CD4-positive, alpha-beta T cell (primary cell): ENCODE measurements around the gene FKBP1A. TPM values are rescaled to one million over a fixed set of nuclear protein-coding genes. Genes with fewer than 3 reads are reported as not detected.
"Not testable (repeated sequence)": the region's sequence is repeated elsewhere in the genome, so short reads cannot be mapped to it uniquely, and the experiment has no call there.

Experiments
- ATAC-seq: fragments of 200-7000 bp; cut with Tn5 transposase; one replicate; pipeline ENCODE4 v1.10.0; 2022; ENCODE audit warnings: mild to moderate bottlenecking; ENCODE audit not compliant: poor library complexity
- CTCF ChIA-PET: fragments of 350-600 bp; sonication (Branson Sonifier 250); formaldehyde crosslinking; loops from one replicate; lab custom pipeline; 2021; ENCODE audit warnings: antibody characterized with exemption, inconsistent platforms; lab: Charles Lee
- POLR2A ChIA-PET: fragments of 350-600 bp; sonication (Branson Sonifier 250); formaldehyde crosslinking; loops from one replicate; lab custom pipeline; 2021; ENCODE audit warnings: antibody characterized with exemption, inconsistent platforms; lab: Charles Lee
- DNase-seq, 14 experiments: peaks; one replicate each; pipeline ENCODE4 v3.0.0-alpha.2; 2013 to 2020; ENCODE audit warnings: mixed read lengths in 2 of 14
- H3K27ac ChIP-seq, 2 donors: one replicate each; pipeline versions ENCODE4 v1.5.1 to v1.7.0; 2013; ENCODE audit warnings: low read length in 2 of 2, low read depth in 1 of 2, mild to moderate bottlenecking in 1 of 2
- H3K27me3 ChIP-seq, 2 experiments: 1 replicate in 1 of 2; 2 replicates in 1 of 2; pipeline versions ENCODE4 v1.6.1 to v1.7.0; 2013; ENCODE audit warnings: low read length in 2 of 2, control low read depth in 1 of 2, mild to moderate bottlenecking in 1 of 2, moderate library complexity in 1 of 2; ENCODE audit not compliant: insufficient read depth in 2 of 2, control insufficient read depth in 1 of 2
- H3K36me3 ChIP-seq: one replicate; pipeline ENCODE4 v1.6.1; 2013; ENCODE audit warnings: low read length, control low read depth; ENCODE audit not compliant: insufficient read depth
- H3K4me1 ChIP-seq: one replicate; pipeline ENCODE4 v1.6.1; 2013; ENCODE audit warnings: low read length, control low read depth; ENCODE audit not compliant: insufficient read depth
- H3K4me3 ChIP-seq: one replicate; pipeline ENCODE4 v1.5.1; 2013; ENCODE audit warnings: mild to moderate bottlenecking, low read length, moderate library complexity
- H3K9me3 ChIP-seq, 2 experiments: 1 replicate in 1 of 2; 2 replicates in 1 of 2; pipeline versions ENCODE4 v1.6.1 to v1.7.0; 2013; ENCODE audit warnings: low read length in 2 of 2, mild to moderate bottlenecking in 2 of 2, control low read depth in 1 of 2, moderate library complexity in 1 of 2; ENCODE audit not compliant: control insufficient read depth in 1 of 2, insufficient read depth in 1 of 2
- H3K27ac Mint-ChIP-seq: one replicate; pipeline ENCODE4 v1.8.0; 2020; ENCODE audit warnings: mixed read lengths
- H3K27me3 Mint-ChIP-seq: one replicate; pipeline ENCODE4 v1.8.0; 2021; ENCODE audit warnings: mixed read lengths
- H3K36me3 Mint-ChIP-seq: one replicate; pipeline ENCODE4 v1.8.0; 2021; ENCODE audit warnings: low read depth, mixed read lengths
- H3K4me1 Mint-ChIP-seq: one replicate; pipeline ENCODE4 v1.8.0; 2021; ENCODE audit warnings: low read depth, mixed read lengths
- H3K4me3 Mint-ChIP-seq: one replicate; pipeline ENCODE4 v1.8.0; 2020; ENCODE audit warnings: mild to moderate bottlenecking, mixed read lengths
- H3K9me3 Mint-ChIP-seq: one replicate; pipeline ENCODE4 v1.8.0; 2020; ENCODE audit warnings: mixed read lengths
- CTCF ChIP-seq: fragments of 200-600 bp; IDR thresholded peaks from one replicate; pipeline ENCODE4 v1.8.0; 2022; ENCODE audit warnings: antibody characterized with exemption, mild to moderate bottlenecking
- intact Hi-C, 2 experiments: fragments of 100-400 bp; cut with DNase I in 1 of 2; cut with micrococcal nuclease in 1 of 2; formaldehyde crosslinking; loops; one replicate each; pipeline versions ENCODE4 v1.15.1 to v1.9.0; 2023 to 2025; cut with DNase I, micrococcal nuclease
- total RNA-seq, 174 experiments: library from RNA in 2 of 174; stranded (reverse) in 2 of 174; gene quantifications; one replicate each; pipeline ENCODE4 v1.2.3 and lab custom pipeline; 2021 to 2026

FKBP1A gene
- total RNA-seq, 2 experiments from 2014 or later: 43.3 to 45.4 TPM

- no peak for TF ChIP-seq CTCF
- H3K4me3 ChIP-seq: no peak overlapping the region
- no peak overlapping the region for H3K4me3 Mint-ChIP-seq
- ChIA-PET POLR2A (interaction anchor here (1.3 kb wide), 1 partner anchor 8 kb away, joined by 3 read pairs; the partner anchor contains the start of gene FKBP1A), CTCF (no interaction called here)
- H3K4me1 Mint-ChIP-seq: peaks cover 18% of the 10 kb centered on the region
- peaks cover 16% of the 10 kb centered on the region for H3K4me1 ChIP-seq
- no peak overlapping the region for H3K27ac Mint-ChIP-seq
- H3K36me3 ChIP-seq: no peaks in the 10 kb centered on the region
- no peak for ATAC-seq
- peaks cover 4% of the 10 kb centered on the region for H3K9me3 Mint-ChIP-seq
- H3K36me3 Mint-ChIP-seq: no peaks in the 10 kb centered on the region
- no peak overlapping the region for H3K27ac ChIP-seq
- DNase-seq: no peak
- intact Hi-C loops: no loop called here
- H3K27me3 Mint-ChIP-seq: no peaks in the 10 kb centered on the region
- peaks cover 0 to 10% of the 10 kb centered on the region in 2 experiments for H3K9me3 ChIP-seq
- no peaks in the 10 kb centered on the region for H3K27me3 ChIP-seq
These were observed 8.6 kb upstream of the FKBP1A start for GRCh38 chr20:1401451-1401907.

- H3K27ac ChIP-seq, POLR2A ChIA-PET, H3K9me3 Mint-ChIP-seq, CTCF ChIA-PET, ATAC-seq, H3K36me3 Mint-ChIP-seq, H3K27me3 Mint-ChIP-seq, DNase-seq, H3K36me3 ChIP-seq, H3K27ac Mint-ChIP-seq, H3K27me3 ChIP-seq, H3K4me3 Mint-ChIP-seq, H3K4me3 ChIP-seq, H3K9me3 ChIP-seq: not testable (repeated sequence)
- H3K4me1 ChIP-seq: peaks cover 16% of the 10 kb centered on the region
- peaks cover 19% of the 10 kb centered on the region for H3K4me1 Mint-ChIP-seq
- intact Hi-C loops: loop anchor here in 1 of 2 experiments (10.0 kb wide), 1 partner anchor 705 kb away; the partner anchor contains the start of gene STK35
These were observed 7.0 kb upstream of the FKBP1A start for GRCh38 chr20:1399678-1400366.

- ATAC-seq, H3K27ac ChIP-seq, H3K4me3 Mint-ChIP-seq, H3K36me3 ChIP-seq, H3K27me3 Mint-ChIP-seq, DNase-seq, H3K27ac Mint-ChIP-seq, H3K9me3 Mint-ChIP-seq, H3K36me3 Mint-ChIP-seq, H3K27me3 ChIP-seq, H3K4me3 ChIP-seq, H3K9me3 ChIP-seq, POLR2A ChIA-PET: not testable (repeated sequence)
- peaks cover 27% of the 10 kb centered on the region for H3K4me1 Mint-ChIP-seq
- CTCF ChIA-PET: interaction anchor here (1.9 kb wide), 1 partner anchor 30 kb away, joined by 4 read pairs; no protein-coding TSS in a partner anchor
- intact Hi-C loops: loop anchor here in 1 of 2 experiments (10.0 kb wide), 1 partner anchor 707 kb away; the partner anchor contains the start of gene STK35
- H3K4me1 ChIP-seq: peaks cover 24% of the 10 kb centered on the region
These were observed 5.3 kb upstream of the FKBP1A start for GRCh38 chr20:1398185-1398584.

- Mint-ChIP-seq H3K36me3 (no peaks in the 10 kb centered on the region), H3K4me3 (no peak overlapping the region), H3K27me3 (no peaks in the 10 kb centered on the region), H3K9me3 (peaks cover 4% of the 10 kb centered on the region), H3K4me1 (peaks cover 27% of the 10 kb centered on the region), H3K27ac (no peak overlapping the region)
- Histone ChIP-seq H3K4me3 (no peak overlapping the region), H3K4me1 (peaks cover 24% of the 10 kb centered on the region), H3K36me3 (no peaks in the 10 kb centered on the region), H3K27me3 (no peaks in the 10 kb centered on the region), H3K9me3 (peaks cover 0 to 10% of the 10 kb centered on the region in 2 experiments), H3K27ac (no peak overlapping the region)
- intact Hi-C loops: loop anchor here in 1 of 2 experiments (10.0 kb wide), 1 partner anchor 707 kb away; the partner anchor contains the start of gene STK35
- no peak for TF ChIP-seq CTCF
- DNase-seq (no peak), ATAC-seq (no peak)
- CTCF ChIA-PET: interaction anchor here (1.5 to 1.9 kb wide), 2 partner anchors 29 to 43 kb away, joined by 3 to 4 read pairs; no protein-coding TSS in a partner anchor
- POLR2A ChIA-PET: no interaction called here
These were observed 4.9 kb upstream of the FKBP1A start for GRCh38 chr20:1397710-1398109.
